WTC11 (cell line): ENCODE measurements around the gene ZER1. TPM values are rescaled to one million over a fixed set of nuclear protein-coding genes. Genes with fewer than 3 reads are reported as not detected.

ENCODE experiments used
- ATAC-seq: fragments of 200-7000 bp; cut with Tn5 transposase; 2 replicates; pipeline ENCODE4 v1.10.0; 2021; ENCODE audit warnings: mild to moderate bottlenecking, moderate library complexity
- CTCF ChIA-PET: fragments of 300-600 bp; sonication (Branson Sonifier 250); formaldehyde crosslinking; loops from one replicate; lab custom pipeline; 2021; ENCODE audit warnings: antibody characterized with exemption; lab: Charles Lee
- POLR2A ChIA-PET: fragments of 350-600 bp; sonication (Branson Sonifier 250); formaldehyde crosslinking; loops from one replicate; lab custom pipeline; 2021; ENCODE audit warnings: antibody characterized with exemption; lab: Charles Lee
- DNase-seq: peaks from one replicate; pipeline ENCODE4 v3.0.0; 2021; ENCODE audit warnings: low spot score
- H3K27ac Mint-ChIP-seq: 2 replicates; pipeline ENCODE4 v1.8.0; 2021; ENCODE audit warnings: mixed read lengths
- H3K27me3 Mint-ChIP-seq: 2 replicates; pipeline ENCODE4 v1.8.0; 2021; ENCODE audit warnings: low read depth, mild to moderate bottlenecking, moderate library complexity, mixed read lengths
- H3K36me3 Mint-ChIP-seq: 2 replicates; pipeline ENCODE4 v1.8.0; 2021; ENCODE audit warnings: mixed read lengths
- H3K4me1 Mint-ChIP-seq: 2 replicates; pipeline ENCODE4 v1.8.0; 2022; ENCODE audit warnings: mixed read lengths
- H3K4me3 Mint-ChIP-seq: 2 replicates; pipeline ENCODE4 v1.8.0; 2021; ENCODE audit warnings: mild to moderate bottlenecking, moderate library complexity, mixed read lengths
- H3K9me3 Mint-ChIP-seq: 2 replicates; pipeline ENCODE4 v1.8.0; 2021; ENCODE audit warnings: mixed read lengths
- AR ChIP-seq: fragments of 250-450 bp; sonication (Bioruptor Pico); IDR thresholded peaks from 2 replicates; pipeline ENCODE4 v1.9.0; 2021; ENCODE audit warnings: mild to moderate bottlenecking
- E2F1 ChIP-seq: sonication (generic); formaldehyde crosslinking; IDR thresholded peaks from 2 replicates; pipeline ENCODE4 v1.8.0; 2022; ENCODE audit warnings: mild to moderate bottlenecking, missing genetic modification reagents
- E2F5 ChIP-seq: sonication (generic); formaldehyde crosslinking; IDR thresholded peaks from 2 replicates; pipeline ENCODE4 v1.8.1; 2022; ENCODE audit warnings: mild to moderate bottlenecking, moderate library complexity, missing genetic modification reagents
- IRF1 ChIP-seq: sonication (generic); formaldehyde crosslinking; IDR thresholded peaks from 2 replicates; pipeline ENCODE4 v1.8.0; 2023; ENCODE audit warnings: missing genetic modification reagents
- MAX ChIP-seq: sonication (generic); formaldehyde crosslinking; IDR thresholded peaks from 2 replicates; pipeline ENCODE4 v1.8.0; 2022; ENCODE audit warnings: mild to moderate bottlenecking, missing genetic modification reagents
- NR3C1 ChIP-seq: sonication (generic); formaldehyde crosslinking; conservative IDR thresholded peaks from 2 replicates; pipeline ENCODE4 v1.8.1; 2023; ENCODE audit warnings: low read depth, mild to moderate bottlenecking, missing genetic modification reagents
- PRDM15 ChIP-seq: sonication (generic); formaldehyde crosslinking; IDR thresholded peaks from 2 replicates; pipeline ENCODE4 v1.8.0; 2022; ENCODE audit warnings: missing genetic modification reagents
- PRRX2 ChIP-seq: fragments of 250-450 bp; sonication (Bioruptor Pico); IDR thresholded peaks from 2 replicates; pipeline ENCODE4 v1.8.0; 2021; ENCODE audit warnings: mild to moderate bottlenecking
- SP1 ChIP-seq: sonication (generic); formaldehyde crosslinking; conservative IDR thresholded peaks from 2 replicates; pipeline ENCODE4 v1.8.1; 2022; ENCODE audit warnings: missing genetic modification reagents
- STAT6 ChIP-seq: sonication (generic); formaldehyde crosslinking; conservative IDR thresholded peaks from 2 replicates; pipeline ENCODE4 v1.8.1; 2023; ENCODE audit warnings: mild to moderate bottlenecking, low read depth, missing genetic modification reagents, moderate library complexity
- TCF7 ChIP-seq: sonication (generic); formaldehyde crosslinking; IDR thresholded peaks from 2 replicates; pipeline ENCODE4 v1.8.0; 2022; ENCODE audit warnings: mild to moderate bottlenecking, low read depth, missing genetic modification reagents, moderate library complexity
- ZNF138 ChIP-seq: sonication (generic); formaldehyde crosslinking; conservative IDR thresholded peaks from 2 replicates; pipeline ENCODE4 v1.8.1; 2022; ENCODE audit warnings: mild to moderate bottlenecking, moderate library complexity, missing genetic modification reagents
- ZNF317 ChIP-seq: sonication (generic); formaldehyde crosslinking; IDR thresholded peaks from 2 replicates; pipeline ENCODE4 v1.8.1; 2023; ENCODE audit warnings: low read depth, mild to moderate bottlenecking, moderate library complexity, missing genetic modification reagents, borderline replicate concordance
- ZNF425 ChIP-seq: fragments of 250-450 bp; sonication (Bioruptor Pico); conservative IDR thresholded peaks from 2 replicates; pipeline ENCODE4 v1.9.0; 2021; ENCODE audit warnings: mild to moderate bottlenecking
- ZNF512 ChIP-seq: sonication (generic); formaldehyde crosslinking; IDR thresholded peaks from 2 replicates; pipeline ENCODE4 v1.8.1; 2022; ENCODE audit warnings: missing genetic modification reagents, borderline replicate concordance
- total RNA-seq: library from RNA; stranded (reverse); gene quantifications from 3 replicates; pipeline ENCODE4 v1.2.3, GENCODE V29; 2021

The ZER1 gene
- total RNA-seq, 1 experiment from 2014 or later: 23.8 TPM

- TF ChIP-seq ZNF425 (CRISPR knock-in tag): no peak
- TF ChIP-seq AR (CRISPR knock-in tag): no peak
- TF ChIP-seq PRDM15 (CRISPR knock-in tag): no peak
- TF ChIP-seq MAX (CRISPR knock-in tag): no peak
These were observed 36.1 kb upstream of the ZER1 start (continued) for GRCh38 chr9:128807827-128808226.

GRCh38 chr9:128805661-128806060 lies 33.9 kb upstream of the ZER1 start:
- DNase-seq (no peak), ATAC-seq (no peak)
- Mint-ChIP-seq H3K4me1 (no peaks in the 10 kb centered on the region; the same call in 1 of the 2 replicates), H3K9me3 (no peaks in the 10 kb centered on the region), H3K27me3 (no peaks in the 10 kb centered on the region), H3K36me3 (peaks cover 29% of the 10 kb centered on the region), H3K4me3 (no peak overlapping the region), H3K27ac (no peak overlapping the region)
- ChIA-PET CTCF (no interaction called here), POLR2A (no interaction called here)
- TF ChIP-seq ZNF317 (CRISPR knock-in tag) (no peak), NR3C1 (no peak), E2F1 (CRISPR knock-in tag) (no peak), ZNF512 (no peak), STAT6 (CRISPR knock-in tag) (no peak), ZNF138 (CRISPR knock-in tag) (no peak), SP1 (CRISPR knock-in tag) (no peak), IRF1 (CRISPR knock-in tag) (no peak), E2F5 (CRISPR knock-in tag) (no peak), TCF7 (CRISPR knock-in tag) (no peak), PRRX2 (CRISPR knock-in tag) (no peak)
